Astrocyte of the spinal cord (primary cell): ENCODE measurements around the gene SIAH2.

Source experiments
- DNase-seq: peaks from one replicate; pipeline ENCODE4 v3.0.0; 2011; ENCODE audit warnings: low read depth, low spot score
- H3K4me3 ChIP-seq: 2 replicates; pipeline ENCODE4 v1.5.1; 2011; ENCODE audit warnings: low read depth, mild to moderate bottlenecking, low read length, moderate library complexity
- in situ Hi-C: cut with HindIII; loops from 2 replicates; pipeline ENCODE4 v1.10.0; 2017; ENCODE audit warnings: low sequenced_read_pairs
- TF ChIP-seq, protein P1 (sequence below): IDR thresholded peaks from 2 replicates; pipeline ENCODE4 v1.5.1; 2012; ENCODE audit warnings: low read depth, mild to moderate bottlenecking, low read length, inconsistent platforms

The SIAH2 gene

DNA sequence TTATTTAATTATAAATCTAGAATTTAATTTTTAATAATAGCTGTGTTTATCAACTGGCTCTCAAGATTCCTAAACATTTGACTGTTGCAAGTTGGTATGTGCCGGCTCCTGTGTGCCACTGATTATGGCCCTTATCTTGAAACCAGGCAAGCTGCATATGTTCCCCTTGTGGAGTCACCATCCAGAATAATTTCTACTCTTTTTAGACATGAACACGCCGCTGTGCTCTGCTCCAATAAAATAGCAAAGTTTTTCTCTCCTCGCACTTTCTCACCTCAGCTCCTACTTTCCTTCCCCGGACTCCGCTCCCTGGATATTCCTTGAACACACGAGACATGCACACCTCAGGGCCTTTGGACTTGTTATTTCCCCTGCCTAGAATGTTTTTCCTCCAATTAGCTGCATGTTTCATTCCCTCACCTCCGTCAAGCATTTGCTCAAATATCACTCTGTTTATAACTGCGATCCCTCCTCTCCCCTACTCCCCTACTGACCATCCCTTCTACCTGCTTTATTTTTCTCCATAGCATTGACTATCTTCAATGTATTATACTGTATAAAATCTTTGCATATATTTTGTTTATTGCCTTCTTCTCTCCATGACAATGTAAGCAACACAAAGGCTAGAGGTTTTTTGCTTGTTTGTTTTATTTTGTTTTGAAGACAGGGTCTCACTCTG lies 33.1 kb downstream of the SIAH2 start:
- no peak overlapping the region for H3K4me3 ChIP-seq
- TF ChIP-seq, protein P1, sequence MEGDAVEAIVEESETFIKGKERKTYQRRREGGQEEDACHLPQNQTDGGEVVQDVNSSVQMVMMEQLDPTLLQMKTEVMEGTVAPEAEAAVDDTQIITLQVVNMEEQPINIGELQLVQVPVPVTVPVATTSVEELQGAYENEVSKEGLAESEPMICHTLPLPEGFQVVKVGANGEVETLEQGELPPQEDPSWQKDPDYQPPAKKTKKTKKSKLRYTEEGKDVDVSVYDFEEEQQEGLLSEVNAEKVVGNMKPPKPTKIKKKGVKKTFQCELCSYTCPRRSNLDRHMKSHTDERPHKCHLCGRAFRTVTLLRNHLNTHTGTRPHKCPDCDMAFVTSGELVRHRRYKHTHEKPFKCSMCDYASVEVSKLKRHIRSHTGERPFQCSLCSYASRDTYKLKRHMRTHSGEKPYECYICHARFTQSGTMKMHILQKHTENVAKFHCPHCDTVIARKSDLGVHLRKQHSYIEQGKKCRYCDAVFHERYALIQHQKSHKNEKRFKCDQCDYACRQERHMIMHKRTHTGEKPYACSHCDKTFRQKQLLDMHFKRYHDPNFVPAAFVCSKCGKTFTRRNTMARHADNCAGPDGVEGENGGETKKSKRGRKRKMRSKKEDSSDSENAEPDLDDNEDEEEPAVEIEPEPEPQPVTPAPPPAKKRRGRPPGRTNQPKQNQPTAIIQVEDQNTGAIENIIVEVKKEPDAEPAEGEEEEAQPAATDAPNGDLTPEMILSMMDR: no peak
- in situ Hi-C loops: no loop called here
- DNase-seq: no peak

DNA sequence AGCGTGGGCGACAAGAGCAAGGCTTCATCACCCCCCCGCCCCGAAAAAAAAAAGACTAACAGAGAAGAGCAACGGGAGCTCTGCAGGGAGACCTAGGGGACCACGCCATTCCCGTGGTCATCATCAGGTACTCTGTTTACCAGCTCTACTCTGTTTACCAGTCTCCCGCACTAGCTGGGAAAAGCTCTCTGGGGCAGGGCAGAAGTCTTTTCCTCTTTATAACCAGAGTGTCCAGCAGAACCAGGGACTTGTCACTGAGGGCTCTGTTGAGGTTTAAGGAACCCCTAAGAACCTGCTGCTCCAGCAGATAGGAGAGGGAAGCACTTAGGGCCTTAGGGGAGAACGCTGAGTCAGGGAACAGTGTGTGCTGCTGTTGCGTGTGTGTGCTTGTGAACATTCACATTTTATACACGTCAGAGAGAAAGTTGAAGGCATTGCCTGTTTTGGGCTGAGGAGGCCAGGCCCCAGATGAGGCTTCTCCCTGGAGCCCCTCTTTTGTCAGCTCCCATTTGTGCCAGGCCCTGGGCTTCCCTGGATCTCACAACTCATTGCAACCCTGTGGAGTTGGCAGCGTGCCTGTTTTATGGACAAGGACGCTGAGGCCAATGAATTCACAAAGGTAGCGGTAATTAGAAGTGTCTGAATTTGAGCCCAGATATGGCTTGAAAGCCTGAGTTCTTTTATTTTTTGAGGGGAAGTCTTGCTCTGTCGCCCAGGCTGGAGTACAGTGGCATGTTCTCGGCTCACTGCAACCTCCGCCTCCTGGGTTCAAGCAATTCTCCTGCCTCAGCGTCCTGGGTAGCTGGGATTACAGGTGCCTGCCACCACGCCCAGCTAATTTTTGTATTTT lies 35.1 kb downstream of the SIAH2 start:
- DNase-seq: no peak
- TF ChIP-seq, protein P1: no peak
- H3K4me3 ChIP-seq: no peak overlapping the region
- in situ Hi-C loops: no loop called here

DNA sequence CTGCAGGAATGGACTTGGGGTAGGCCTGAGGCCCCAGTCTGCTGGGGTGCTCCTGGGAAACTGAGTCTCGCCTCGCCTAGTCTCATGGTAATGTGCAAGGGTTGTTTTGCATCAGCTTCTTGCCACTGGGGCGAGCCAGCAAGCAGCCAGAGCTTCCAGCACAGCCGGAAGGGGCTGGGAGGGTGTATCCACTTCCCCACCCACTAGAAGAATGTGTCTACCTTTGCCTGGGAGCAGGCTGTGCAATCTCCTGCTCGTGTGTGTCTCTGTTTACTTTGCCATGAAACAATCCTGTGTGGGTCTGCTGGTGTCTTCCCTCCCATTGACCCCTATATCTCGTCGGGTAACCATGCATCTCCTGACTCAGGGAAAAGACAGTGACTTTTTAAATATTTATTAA lies 37.4 kb downstream of the SIAH2 start:
- DNase-seq: no peak
- TF ChIP-seq, protein P1: no peak
- in situ Hi-C loops: no loop called here
- no peak overlapping the region for H3K4me3 ChIP-seq

DNA sequence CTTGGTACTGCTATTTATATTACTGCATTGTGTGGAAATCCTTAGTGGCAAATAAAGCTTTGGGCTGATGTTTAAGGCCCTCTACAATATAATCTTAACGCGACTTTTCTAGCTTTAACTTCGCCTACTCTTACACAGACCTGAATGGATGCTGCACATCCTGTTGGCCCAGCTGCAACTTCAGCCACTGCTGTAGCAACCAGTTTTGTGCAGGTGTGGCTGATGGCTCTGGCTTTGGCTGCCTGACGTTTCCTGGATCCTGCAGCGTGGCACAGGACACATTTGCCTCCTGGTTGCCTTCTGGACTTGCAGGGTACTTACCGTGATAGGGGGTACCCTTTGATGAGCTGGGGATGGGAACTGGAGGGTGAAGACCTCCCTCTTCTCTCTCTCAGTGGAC lies 39.0 kb downstream of the SIAH2 start:
- no peak overlapping the region for H3K4me3 ChIP-seq
- TF ChIP-seq, protein P1: no peak
- in situ Hi-C loops: no loop called here
- no peak for DNase-seq

DNA sequence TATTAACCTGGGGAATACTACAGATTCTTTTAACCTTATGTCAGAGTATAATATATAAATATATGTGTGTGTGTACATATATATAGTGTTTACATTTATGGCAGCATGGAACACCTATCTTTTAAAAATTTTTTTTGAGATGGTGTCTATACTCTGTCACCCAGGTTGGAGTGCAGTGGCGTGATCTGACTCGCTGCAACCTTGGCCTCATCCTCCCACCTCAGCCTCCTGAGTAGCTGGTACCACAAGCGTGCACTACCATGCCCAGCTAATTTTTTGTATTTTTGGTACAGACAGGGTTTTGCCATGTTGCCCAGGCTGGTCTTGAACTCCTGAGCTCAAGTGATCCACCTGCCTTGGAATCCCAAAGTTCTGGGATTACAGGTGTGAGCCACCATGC lies 40.7 kb downstream of the SIAH2 start:
- TF ChIP-seq, protein P1: no peak
- DNase-seq: no peak
- in situ Hi-C loops: no loop called here
- H3K4me3 ChIP-seq: no peak overlapping the region

DNA sequence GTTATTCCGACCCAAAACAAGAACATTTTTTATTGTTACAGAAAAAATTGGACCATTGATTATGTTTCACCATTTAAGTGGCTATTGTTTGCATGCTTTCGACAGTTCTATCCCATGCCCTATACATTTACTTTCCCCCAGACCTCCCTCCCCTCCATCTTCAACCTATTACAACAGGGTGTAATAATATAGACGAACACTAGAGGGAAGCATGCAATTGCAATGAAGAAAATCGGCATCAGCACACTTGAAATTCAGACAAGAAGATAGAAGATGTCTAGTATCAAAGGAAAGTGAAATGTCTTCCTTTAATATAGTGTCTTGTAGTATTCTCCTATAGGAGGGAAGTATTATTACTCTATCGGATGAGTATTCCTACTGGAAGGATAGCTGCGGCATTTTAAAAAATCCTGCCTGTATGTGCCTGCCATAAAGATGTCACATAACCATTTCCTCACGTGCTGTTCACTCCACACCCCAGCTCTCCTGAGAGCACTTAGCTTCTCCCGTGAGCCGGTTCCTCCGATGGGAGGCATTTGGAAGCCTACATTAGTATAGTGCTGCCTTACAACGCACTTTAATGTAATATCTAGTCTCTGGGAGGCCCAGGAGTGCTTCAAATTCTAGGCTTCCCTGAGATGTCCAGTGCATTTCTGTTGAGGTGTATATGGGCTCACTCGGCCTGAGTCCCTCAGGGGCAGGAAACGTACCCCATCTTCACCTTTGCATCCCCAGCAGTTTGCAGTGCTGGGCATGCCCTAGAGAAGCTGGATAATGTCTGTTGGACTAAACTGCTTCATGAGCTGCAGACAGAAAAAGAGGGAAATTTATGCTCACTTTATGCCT lies 41.5 kb downstream of the SIAH2 start:
- H3K4me3 ChIP-seq: no peak overlapping the region
- TF ChIP-seq, protein P1: peak; percentile 72
- peak; percentile 76 for DNase-seq
- in situ Hi-C loops: no loop called here
